HG02885 (cell line): ENCODE measurements around the gene PDE9A.
"Not testable (repeated sequence)": the region's sequence is repeated elsewhere in the genome, so short reads cannot be mapped to it uniquely, and the experiment has no call there.

Experiments used
- ATAC-seq: cut with Tn5 transposase; IDR thresholded peaks from one replicate; pipeline ENCODE4 v1.9.1; 2021; ENCODE audit warnings: mild to moderate bottlenecking; ENCODE audit not compliant: unreplicated experiment, poor library complexity

Gene PDE9A

DNA sequence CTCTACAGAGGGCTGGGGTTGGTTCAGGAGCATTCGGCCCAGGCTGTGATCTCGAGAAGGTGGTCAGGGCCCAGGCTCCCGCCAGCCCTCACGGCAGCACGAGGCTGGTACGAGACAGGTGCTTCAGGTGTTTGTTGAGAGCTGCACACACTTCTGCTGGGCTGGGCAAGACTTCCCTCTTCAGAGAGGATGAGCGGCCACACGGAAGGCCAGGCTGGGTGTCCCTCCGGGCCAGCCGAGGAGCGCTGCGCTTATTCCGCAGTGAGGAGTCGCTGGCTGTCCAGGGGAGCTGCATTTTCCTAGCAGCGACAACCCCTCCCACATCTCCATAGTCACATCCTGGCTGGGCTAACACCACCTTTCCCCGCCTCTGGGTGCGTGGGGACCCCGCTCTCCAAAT, 50.5 kb downstream of the PDE9A start:
- ATAC-seq: no peak

GRCh38 chr21:42704861-42705260, 51.4 kb downstream of the PDE9A start:
- ATAC-seq: no peak

- ATAC-seq: no peak
Measured at GRCh38 chr21:42705346-42705745, 51.9 kb downstream of the PDE9A start.

DNA sequence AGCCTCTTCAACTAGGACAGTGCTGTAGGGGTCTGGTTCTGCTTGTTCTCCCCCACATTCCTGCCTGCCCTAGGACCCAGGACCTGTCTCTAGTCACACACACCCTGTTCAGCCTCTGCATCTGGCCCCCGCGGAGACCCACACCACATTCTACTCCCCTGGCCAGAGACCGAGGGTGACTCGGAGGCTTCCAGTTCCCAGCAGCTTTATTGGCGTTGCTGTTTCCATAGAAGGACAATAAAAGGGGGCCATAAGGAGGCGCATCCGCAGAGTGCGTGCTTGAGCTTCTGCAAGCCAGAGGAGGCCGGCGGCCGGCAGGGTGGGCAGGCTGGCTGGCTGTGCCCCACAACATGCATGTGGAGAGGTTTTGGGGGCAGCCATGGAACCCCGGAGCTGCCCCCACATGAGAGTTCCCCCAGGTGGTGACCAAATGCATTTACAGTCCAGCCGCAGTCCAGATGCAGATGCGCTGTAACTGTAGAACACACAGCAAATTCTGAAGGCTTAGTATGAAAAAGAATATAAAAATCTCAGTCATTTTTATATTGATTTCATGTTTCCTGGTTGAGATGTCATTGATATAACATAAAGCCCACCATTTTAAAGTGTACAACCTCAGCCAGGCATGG, 52.4 kb downstream of the PDE9A start:
- no peak for ATAC-seq

GRCh38 chr21:42706765-42707164, 53.3 kb downstream of the PDE9A start:
- ATAC-seq: no peak

GRCh38 chr21:42707207-42707830, 53.9 kb downstream of the PDE9A start:
- no peak for ATAC-seq

- ATAC-seq: no peak
Measured at GRCh38 chr21:42708107-42708506, 54.7 kb downstream of the PDE9A start.

GRCh38 chr21:42708916-42709315, 55.5 kb downstream of the PDE9A start:
- ATAC-seq: not testable (repeated sequence)

- ATAC-seq: no peak
Measured at GRCh38 chr21:42711667-42712066, 58.2 kb downstream of the PDE9A start.

DNA sequence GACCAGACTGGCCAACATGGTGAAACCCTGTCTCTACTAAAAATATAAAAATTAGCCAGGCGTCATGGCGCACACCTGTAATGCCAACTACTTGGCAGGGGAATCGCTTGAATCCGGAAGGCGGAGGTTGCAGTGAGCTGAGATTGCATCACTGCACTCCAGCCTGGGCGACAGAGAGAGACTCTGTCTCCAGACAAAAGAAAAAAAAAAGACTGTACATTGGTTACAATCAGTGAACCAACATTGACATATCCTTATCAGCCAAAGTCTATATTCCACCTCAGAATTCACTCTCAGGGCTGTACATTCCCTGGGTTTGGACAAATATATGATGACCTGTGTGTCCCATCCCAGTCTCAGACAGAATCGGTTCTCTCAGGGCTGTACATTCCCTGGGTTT, 62.0 kb downstream of the PDE9A start:
- not testable (repeated sequence) for ATAC-seq

GRCh38 chr21:42716074-42716473, 62.7 kb downstream of the PDE9A start:
- no peak for ATAC-seq

- ATAC-seq: not testable (repeated sequence)
Measured at GRCh38 chr21:42720484-42720883, 67.1 kb downstream of the PDE9A start.

DNA sequence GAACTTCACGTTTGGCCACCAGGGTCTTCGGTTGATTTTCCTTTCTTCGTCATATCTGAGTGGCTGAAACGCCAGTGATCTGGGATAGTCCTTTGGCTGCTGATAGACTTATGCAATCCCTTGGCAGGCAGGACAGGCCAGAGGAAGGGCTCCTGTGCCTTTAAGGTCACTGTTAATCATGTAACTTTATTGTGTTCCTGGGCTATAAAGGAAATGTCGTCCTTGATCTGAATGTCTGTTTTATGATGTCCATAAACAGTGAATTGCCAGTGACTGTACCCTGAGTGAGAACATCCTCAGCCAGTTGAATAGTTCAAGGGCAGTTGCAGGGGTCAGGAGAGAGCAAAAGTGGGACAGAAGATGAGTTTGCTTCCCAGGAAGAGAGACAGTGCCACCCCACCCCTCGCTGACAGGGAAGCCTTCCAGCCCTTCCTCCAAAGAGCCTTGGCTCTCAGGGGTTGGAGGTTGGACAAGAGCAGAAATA, 68.0 kb downstream of the PDE9A start:
- no peak for ATAC-seq

DNA sequence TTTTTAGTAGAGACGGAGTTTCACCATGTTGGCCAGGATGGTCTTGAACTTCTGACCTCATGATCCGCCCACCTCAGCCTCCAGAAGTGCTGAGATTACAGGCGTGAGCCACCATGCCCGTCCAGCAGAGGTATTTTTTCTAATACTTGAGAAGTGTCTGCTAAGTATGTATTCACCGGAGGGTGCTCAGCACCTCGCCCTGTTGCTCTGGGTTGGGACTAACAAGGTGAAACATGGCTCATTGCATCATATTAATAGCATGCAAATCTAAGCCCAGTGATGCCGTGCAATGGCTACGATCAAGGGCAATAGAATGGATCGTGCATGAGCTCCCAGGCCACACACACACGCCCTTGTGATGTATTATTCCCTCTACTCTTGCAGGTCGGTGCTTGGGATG, 68.7 kb downstream of the PDE9A start:
- ATAC-seq: no peak

DNA sequence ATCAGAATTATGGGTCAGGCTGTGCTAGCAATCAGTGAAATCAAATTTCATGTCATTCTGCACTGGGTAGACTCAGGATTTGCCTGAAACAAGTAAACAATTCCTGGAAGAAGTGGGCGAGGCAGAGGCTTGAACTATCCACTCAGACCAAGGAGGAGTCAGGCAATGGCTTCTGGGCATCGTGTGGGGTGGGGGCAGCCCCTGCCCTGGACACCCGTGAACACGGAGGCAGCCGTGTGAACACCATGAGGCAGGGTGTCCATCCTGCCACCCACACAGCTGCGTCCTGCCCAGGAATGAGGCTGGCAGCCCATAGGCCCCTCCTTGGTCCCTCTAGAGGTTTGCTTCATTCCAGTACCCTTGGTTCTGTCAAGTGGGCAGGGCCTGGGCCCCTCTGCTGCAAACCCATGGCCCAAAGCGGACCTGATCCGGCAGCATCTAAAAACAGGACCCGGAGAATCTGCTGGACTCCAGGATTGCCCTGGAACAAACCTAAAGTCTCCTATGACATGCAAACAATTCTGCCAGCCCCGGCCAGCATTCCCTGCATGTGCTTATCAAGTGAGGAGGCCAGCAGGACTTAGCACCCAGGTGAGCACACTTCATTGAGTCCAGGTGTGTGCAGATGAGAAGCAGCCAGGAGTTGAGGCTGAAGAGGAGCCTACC, 69.5 kb downstream of the PDE9A start:
- no peak for ATAC-seq

DNA sequence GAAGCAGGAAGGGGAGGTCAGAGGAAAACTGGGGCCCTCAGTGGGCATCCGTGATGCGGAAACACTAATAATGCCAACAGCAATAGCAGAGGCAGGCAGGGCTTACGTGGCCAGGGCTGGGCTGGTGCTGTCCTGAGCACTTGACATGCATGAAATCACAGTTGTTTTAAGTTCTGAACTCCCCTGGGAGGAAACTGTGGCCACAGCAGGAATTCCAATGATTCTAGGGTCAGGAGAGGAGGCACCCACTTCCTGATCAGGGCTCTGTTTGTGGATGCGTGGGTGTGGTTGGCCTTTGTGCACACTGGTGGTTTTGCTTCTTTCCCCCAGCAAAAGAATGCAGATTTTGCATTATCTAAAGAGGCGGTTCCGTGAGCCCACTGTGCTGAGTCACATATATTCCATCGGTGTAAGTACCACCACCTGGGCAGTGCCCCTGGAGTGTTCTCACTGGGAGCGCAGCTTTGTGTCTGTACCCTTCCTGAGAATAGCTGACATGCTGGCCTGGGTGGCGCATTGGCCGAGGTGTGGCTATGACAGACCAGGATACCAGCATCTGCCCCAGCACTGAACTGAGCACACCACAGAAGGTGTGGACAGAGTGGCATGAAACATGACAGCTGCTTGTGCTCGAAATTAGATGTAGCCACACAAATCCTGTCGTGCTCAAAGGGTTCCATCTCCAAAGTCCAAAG, 71.0 kb downstream of the PDE9A start:
- ATAC-seq: no peak

- ATAC-seq: no peak
Measured at GRCh38 chr21:42725416-42725930, 72.1 kb downstream of the PDE9A start.

DNA sequence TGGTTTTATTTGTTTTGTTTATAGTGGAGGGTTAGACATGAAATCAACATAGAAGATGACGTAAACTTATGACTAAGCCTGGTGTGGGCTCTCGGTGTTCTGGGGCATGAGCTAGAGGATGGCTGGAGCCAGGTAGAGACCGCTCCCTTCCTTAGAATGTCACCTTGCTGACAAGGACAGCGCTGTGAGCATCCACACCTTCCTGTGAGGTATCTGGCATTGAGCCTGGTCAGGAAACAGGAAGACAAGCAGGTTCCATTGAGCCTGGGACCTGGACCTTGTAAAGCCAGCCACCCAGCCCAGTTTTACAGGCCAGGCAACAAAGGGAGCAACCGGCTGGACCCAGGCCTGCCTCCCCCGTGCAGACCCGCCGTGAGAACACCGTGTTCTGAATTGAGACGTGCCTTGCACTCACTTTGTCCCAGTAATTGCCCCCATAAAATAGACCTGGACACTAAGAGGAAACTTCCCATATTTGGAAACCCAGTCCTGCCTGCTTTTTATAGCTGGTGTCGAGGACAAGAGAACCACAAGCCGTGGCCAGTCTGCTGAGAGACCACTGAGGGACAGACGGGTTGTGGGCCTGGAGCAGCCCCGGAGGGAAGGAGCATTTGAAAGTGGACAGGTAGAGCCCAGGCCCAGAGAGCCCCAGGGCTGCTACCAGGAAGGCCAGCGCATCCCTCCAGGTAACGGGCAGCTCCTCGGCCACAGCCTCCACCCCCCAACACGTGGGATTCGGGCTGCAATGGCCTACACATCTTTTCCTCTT, 78.0 kb downstream of the PDE9A start:
- ATAC-seq: no peak

- ATAC-seq: no peak
Measured at GRCh38 chr21:42732033-42732410, 78.6 kb downstream of the PDE9A start.

- ATAC-seq: no peak
Measured at GRCh38 chr21:42733037-42733627, 79.7 kb downstream of the PDE9A start.
